H7 (cell line): ENCODE measurements around the gene AKNA. TPM values are rescaled to one million over a fixed set of nuclear protein-coding genes. Genes with fewer than 3 reads are reported as not detected.

Experiments
- DNase-seq: peaks from one replicate; pipeline ENCODE4 v3.0.0; 2012
- H3K27me3 ChIP-seq: 2 replicates; pipeline ENCODE4 v1.6.0; 2011; ENCODE audit warnings: mild to moderate bottlenecking, low read length; ENCODE audit not compliant: control insufficient read depth, insufficient read depth
- H3K36me3 ChIP-seq: replicated peaks from 2 replicates; pipeline ENCODE4 v1.5.1; 2011; ENCODE audit warnings: low read length; ENCODE audit not compliant: control insufficient read depth, insufficient read depth
- H3K4me3 ChIP-seq: 2 replicates; pipeline ENCODE4 v1.5.1; 2011; ENCODE audit warnings: low read depth, mild to moderate bottlenecking, control low read depth, low read length, moderate library complexity; ENCODE audit not compliant: insufficient read depth
- total RNA-seq: library from RNA; depleted of rRNA; stranded (reverse); fragments of >200 nt; shearing (Covaris generic); gene quantifications from 2 replicates; pipeline ENCODE4 v1.2.3, GENCODE V29; 2014

Gene AKNA
- total RNA-seq, 1 experiment from 2014 or later, result 17.4 TPM

- Histone ChIP-seq H3K27me3 (no peaks in the 10 kb centered on the region), H3K36me3 (no peaks in the 10 kb centered on the region), H3K4me3 (no peak overlapping the region)
- DNase-seq, result peak; percentile 38
Observed at GRCh38 chr9:114426046-114426948, 38.5 kb upstream of the AKNA start.

DNA sequence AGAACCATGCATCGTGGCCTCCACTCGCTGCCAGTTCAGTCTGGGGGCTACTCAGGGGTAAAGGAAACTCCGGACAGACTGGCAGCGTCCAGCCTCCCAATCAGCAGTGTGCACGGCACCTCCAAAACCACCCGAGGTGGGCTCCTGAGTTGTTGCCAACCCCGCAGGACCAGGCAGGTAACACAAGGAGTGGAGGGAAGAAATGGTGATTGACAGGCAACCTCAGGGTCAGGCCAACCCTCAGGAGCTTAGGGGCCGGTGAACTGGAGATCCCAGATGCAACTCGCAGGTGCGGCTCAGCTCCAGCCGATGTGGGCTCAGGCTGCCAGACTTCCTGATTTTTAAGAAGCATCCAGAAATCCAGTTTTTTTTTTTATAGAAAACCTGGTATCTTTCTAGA is 37.3 kb upstream of the AKNA start:
- no peak overlapping the region for H3K4me3 ChIP-seq
- no peaks in the 10 kb centered on the region for H3K36me3 ChIP-seq
- no peaks in the 10 kb centered on the region for H3K27me3 ChIP-seq
- peak; percentile 73 for DNase-seq

DNA sequence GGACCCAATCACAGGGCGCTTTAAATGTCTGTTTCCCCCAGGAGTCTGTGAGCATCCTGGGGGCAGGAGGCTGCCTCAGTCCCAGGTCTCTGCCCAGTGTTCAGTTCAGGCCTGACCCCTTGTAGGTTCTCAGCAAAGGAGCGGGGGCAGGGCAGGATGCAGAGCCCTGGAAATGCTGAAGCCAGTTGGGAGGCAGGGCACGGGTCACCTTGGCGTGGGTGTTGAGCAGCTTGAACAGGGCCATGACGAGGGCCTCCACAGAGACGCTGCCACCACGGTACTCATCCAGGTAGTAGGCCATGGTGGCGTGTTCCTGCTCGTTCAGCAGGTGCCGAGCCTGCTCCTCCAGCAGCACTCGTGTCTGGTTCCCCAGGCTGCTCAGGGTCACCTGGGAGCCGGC is 36.3 kb upstream of the AKNA start:
- Histone ChIP-seq H3K4me3 (no peak overlapping the region), H3K36me3 (no peaks in the 10 kb centered on the region), H3K27me3 (no peaks in the 10 kb centered on the region)
- peak; percentile 54 for DNase-seq

- Histone ChIP-seq H3K4me3 (no peak overlapping the region), H3K36me3 (no peaks in the 10 kb centered on the region), H3K27me3 (no peaks in the 10 kb centered on the region)
- DNase-seq, result no peak
Observed at GRCh38 chr9:114423181-114423580, 35.4 kb upstream of the AKNA start.

DNA sequence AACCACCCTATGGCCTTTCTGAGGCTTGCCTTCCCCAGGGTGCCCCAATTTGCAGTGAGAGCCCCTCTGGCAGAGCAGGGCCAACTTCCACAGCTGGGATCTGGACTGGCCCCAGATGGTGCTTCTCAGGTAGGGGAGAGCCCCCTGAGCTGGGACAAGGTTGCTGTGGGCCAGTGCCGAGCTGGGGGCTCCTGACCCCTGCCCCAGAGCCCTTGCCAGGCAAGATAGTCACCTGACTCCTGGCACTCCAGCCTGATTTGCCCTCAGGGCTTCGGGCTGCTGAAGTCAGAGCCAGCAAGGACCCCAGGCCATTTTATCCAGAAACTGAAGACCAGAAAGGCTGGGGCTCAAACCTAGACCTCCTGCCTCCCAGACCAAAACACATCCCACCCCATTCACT is 33.4 kb upstream of the AKNA start:
- Histone ChIP-seq H3K36me3 (no peaks in the 10 kb centered on the region), H3K27me3 (no peaks in the 10 kb centered on the region)
- DNase-seq, result peak; percentile 25

DNA sequence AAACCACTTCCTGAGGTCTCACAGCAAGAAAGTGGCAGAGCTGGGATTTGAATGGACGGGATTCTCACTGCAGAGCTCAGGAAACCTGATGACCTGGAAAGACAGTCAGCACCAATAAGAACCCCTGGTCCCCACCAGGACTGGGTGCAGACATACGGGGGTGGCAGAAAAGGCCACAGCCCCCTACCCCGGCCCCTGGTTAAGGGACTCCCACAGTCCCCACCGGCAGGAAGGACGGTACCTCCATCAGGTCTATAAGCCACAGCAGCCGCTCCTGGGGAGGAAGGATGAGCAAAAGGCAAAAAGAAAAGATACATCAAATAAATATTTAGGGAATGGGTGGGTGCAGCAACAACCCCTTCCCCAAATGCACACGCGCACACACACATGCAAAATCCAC is 32.0 kb upstream of the AKNA start:
- no peak overlapping the region for H3K4me3 ChIP-seq
- peak; percentile 11 for DNase-seq
- no peaks in the 10 kb centered on the region for H3K36me3 ChIP-seq
- no peaks in the 10 kb centered on the region for H3K27me3 ChIP-seq

More for the DNA sequence above, 33.4 kb upstream of the AKNA start:
- H3K4me3 ChIP-seq, result no peak overlapping the region

- H3K27me3 ChIP-seq, result no peaks in the 10 kb centered on the region
- peak; percentile 12 for DNase-seq
- no peak overlapping the region for H3K4me3 ChIP-seq
- no peaks in the 10 kb centered on the region for H3K36me3 ChIP-seq
Observed at GRCh38 chr9:114418053-114418452, 30.3 kb upstream of the AKNA start.

- Histone ChIP-seq H3K27me3 (no peaks in the 10 kb centered on the region), H3K4me3 (no peak overlapping the region), H3K36me3 (no peaks in the 10 kb centered on the region)
- DNase-seq, result no peak
Observed at GRCh38 chr9:114417511-114417910, 29.7 kb upstream of the AKNA start.

- Histone ChIP-seq H3K36me3 (no peaks in the 10 kb centered on the region), H3K27me3 (no peaks in the 10 kb centered on the region), H3K4me3 (no peak overlapping the region)
- DNase-seq, result peak; percentile 9
Observed at GRCh38 chr9:114416906-114417305, 29.1 kb upstream of the AKNA start.

DNA sequence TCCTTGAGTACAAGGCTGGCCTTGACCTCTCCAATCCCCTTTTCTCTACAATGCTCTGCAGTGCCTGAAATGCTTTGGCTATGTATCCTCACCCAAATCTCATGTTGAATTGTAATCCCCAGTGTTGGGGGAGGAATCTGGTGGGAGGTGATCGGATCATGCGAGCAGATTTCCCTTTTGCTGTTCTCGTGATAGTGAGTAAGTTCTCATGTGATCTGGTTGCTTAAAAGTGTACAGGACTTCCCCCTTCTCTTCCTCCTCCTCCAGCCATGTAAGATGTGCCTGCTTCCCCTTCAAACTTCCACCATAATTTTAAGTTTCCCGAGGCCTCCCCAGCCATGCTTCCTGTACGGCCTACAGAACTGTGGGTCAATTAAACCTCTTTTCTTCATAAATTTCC is 28.5 kb upstream of the AKNA start:
- DNase-seq, result no peak
- no peaks in the 10 kb centered on the region for H3K36me3 ChIP-seq
- H3K4me3 ChIP-seq, result no peak overlapping the region
- no peaks in the 10 kb centered on the region for H3K27me3 ChIP-seq

- H3K4me3 ChIP-seq, result no peak overlapping the region
- H3K36me3 ChIP-seq, result no peaks in the 10 kb centered on the region
- no peaks in the 10 kb centered on the region for H3K27me3 ChIP-seq
- DNase-seq, result no peak
Observed at GRCh38 chr9:114414346-114414745, 26.6 kb upstream of the AKNA start.

DNA sequence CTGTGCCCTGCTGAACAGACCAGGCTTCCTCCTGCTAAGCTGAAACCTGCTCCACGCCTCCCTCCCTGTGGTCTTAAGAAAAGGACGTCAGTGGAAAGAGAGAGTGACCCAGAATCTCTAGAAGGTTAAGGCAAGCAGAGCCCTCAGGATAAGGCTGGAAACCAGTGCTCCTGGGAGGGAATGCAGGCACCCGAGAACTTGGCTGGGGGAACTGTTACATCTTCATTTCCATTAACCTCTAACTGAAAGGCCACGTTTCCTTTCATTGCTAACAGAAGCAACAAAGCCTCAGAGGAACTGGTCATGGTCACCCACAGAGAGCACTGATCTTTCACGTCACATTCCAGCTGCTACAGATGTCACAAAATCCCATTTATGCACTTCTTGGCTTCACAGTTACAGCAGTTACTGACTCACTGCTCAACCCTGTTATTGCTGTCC is 26.1 kb upstream of the AKNA start:
- Histone ChIP-seq H3K4me3 (no peak overlapping the region), H3K36me3 (no peaks in the 10 kb centered on the region), H3K27me3 (no peaks in the 10 kb centered on the region)
- no peak for DNase-seq

DNA sequence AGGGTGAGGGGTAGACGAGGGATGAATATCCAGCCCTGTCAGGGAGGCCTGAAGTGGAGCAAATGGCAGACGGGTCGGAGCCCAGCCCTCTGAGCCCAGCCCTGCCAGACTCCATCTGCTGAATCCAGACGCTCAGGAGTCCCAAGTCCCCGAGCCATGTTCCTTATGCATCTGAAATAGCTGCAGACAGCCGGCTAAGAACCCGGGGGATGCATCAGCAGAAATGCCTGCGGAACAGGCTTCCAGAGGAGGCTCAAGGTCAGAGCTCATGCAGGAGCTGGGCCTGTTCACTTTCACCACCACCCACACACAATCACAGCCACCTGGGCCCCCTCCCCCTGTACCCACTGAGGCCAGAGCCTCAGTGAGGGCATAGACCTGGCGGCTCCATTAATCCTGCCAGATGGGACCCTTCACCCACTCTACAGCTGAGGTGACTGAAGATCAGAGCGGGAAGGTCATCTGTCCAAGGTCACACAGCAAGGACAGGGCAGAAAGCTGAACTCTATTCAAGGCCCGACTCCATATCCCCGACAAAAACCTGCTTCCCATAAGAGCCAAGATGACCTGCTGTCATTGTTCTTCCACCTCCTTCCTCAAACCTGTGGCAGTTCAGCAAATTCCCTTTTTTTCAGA is 24.4 kb upstream of the AKNA start:
- no peaks in the 10 kb centered on the region for H3K27me3 ChIP-seq
- no peak overlapping the region for H3K4me3 ChIP-seq
- no peaks in the 10 kb centered on the region for H3K36me3 ChIP-seq
- DNase-seq, result no peak

DNA sequence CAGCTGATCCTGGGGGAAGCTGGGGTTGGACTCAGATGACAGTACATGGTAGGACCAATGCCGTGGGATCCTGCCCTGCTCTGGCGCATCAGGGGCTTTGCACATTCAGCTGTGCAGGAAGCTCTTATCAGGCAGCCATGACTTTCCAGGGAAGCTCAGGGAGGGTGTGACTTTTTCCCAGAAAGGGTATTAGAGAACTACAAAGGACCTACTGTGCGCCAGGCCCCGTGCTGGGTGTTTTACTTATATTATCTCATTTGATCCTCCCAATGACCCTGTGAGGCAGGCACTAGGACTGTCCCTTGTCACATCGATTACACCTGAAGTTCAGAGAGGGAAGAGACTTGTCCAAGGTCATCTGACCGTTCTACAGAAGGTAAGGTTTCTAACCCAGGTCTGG is 23.7 kb upstream of the AKNA start:
- no peak for DNase-seq
- Histone ChIP-seq H3K27me3 (no peaks in the 10 kb centered on the region), H3K4me3 (no peak overlapping the region), H3K36me3 (no peaks in the 10 kb centered on the region)

DNA sequence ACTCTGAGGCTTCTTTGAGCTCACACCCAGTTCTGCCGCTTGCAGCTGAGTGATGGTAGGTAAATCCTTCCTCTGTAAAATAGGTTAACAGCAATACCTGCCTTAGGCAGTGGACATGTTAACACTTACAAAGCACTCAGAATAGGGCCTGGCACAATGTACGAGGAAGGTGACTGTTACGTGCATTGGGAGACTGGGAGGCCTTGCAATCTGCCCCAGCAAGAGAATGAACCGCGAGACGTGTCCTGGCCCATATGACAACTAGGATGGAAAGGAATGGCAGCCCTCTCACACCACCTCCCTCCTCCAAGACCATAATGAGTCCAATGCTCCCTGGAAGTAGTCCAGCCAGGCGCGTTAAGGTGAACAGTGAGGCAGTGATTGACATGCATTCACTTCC is 23.1 kb upstream of the AKNA start:
- no peaks in the 10 kb centered on the region for H3K27me3 ChIP-seq
- DNase-seq, result no peak
- no peaks in the 10 kb centered on the region for H3K36me3 ChIP-seq
- H3K4me3 ChIP-seq, result no peak overlapping the region
